Smooth muscle cell (in vitro differentiated cells): Measurements from ENCODE around the gene NECTIN1. TPM values are rescaled to one million over a fixed set of nuclear protein-coding genes. Genes with fewer than 3 reads are reported as not detected.

Source experiments
- DNase-seq: peaks from one replicate; lab custom pipeline; 2025; ENCODE audit not compliant: unreplicated experiment; lab: John Stamatoyannopoulos, UW
- H2AFZ ChIP-seq: fragments of 200-600 bp; sonication (generic); 2 replicates; pipeline ENCODE4 v1.6.0; 2016; ENCODE audit warnings: antibody characterized with exemption, low read depth, mild to moderate bottlenecking
- H3F3A ChIP-seq: fragments of 200-600 bp; sonication (generic); 2 replicates; pipeline ENCODE4 v1.6.0; 2017; ENCODE audit warnings: antibody characterized with exemption, low read depth
- H3K27ac ChIP-seq: fragments of 200-600 bp; sonication (generic); 2 replicates; pipeline ENCODE4 v1.5.1; 2016; ENCODE audit warnings: low read depth, mild to moderate bottlenecking
- H3K27me3 ChIP-seq: fragments of 200-600 bp; sonication (generic); 2 replicates; pipeline ENCODE4 v1.6.1; 2016; ENCODE audit warnings: low read depth, mild to moderate bottlenecking
- H3K36me3 ChIP-seq: fragments of 200-600 bp; sonication (generic); 2 replicates; pipeline ENCODE4 v1.5.1; 2016; ENCODE audit warnings: low read depth
- H3K4me1 ChIP-seq: fragments of 200-600 bp; sonication (generic); 2 replicates; pipeline ENCODE4 v1.5.1; 2016; ENCODE audit warnings: low read depth
- H3K4me2 ChIP-seq: fragments of 200-600 bp; sonication (generic); 2 replicates; pipeline ENCODE4 v1.6.0; 2016; ENCODE audit warnings: mild to moderate bottlenecking
- H3K4me3 ChIP-seq: fragments of 200-600 bp; sonication (generic); 2 replicates; pipeline ENCODE4 v1.5.1; 2016; ENCODE audit warnings: mild to moderate bottlenecking
- H3K79me2 ChIP-seq: fragments of 200-600 bp; sonication (generic); 2 replicates; pipeline ENCODE4 v1.6.0; 2016; ENCODE audit warnings: low read depth, mild to moderate bottlenecking
- H3K9ac ChIP-seq: fragments of 200-600 bp; sonication (generic); 2 replicates; pipeline ENCODE4 v1.6.0; 2016; ENCODE audit warnings: low read depth
- H3K9me3 ChIP-seq: fragments of 200-600 bp; sonication (generic); replicated peaks from 2 replicates; pipeline ENCODE4 v1.5.1; 2016; ENCODE audit warnings: low read depth
- H4K20me1 ChIP-seq: fragments of 200-600 bp; sonication (generic); 2 replicates; pipeline ENCODE4 v1.6.0; 2016; ENCODE audit warnings: low read depth
- WGBS: methylation state at CpG from one replicate; pipeline ENCODE4 v1.1.7; 2016; ENCODE audit warnings: low lambda C conversion rate; 5-methylcytosine and 5-hydroxymethylcytosine counted together
- polyA plus RNA-seq: library from polyadenylated mRNA; unstranded; fragments of >200 nt; fragmentation: Nextera tagmentation; extraction: Ambion mirVana; gene quantifications from 2 replicates; pipeline ENCODE4 v1.2.1, GENCODE V29; 2016
- total RNA-seq: library from RNA; depleted of rRNA; stranded (reverse); fragments of >200 nt; gene quantifications from 2 replicates; pipeline ENCODE4 v1.2.3, GENCODE V29; 2014
- TF ChIP-seq, protein P1 (sequence below): fragments of 200-600 bp; sonication (generic); IDR thresholded peaks from 2 replicates; pipeline ENCODE4 v1.5.1; 2017; ENCODE audit warnings: borderline replicate concordance, mild to moderate bottlenecking, antibody characterized with exemption; ENCODE audit not compliant: insufficient read depth, poor library complexity, severe bottlenecking

Gene NECTIN1
- total and polyA plus RNA-seq, 2 experiments from 2014 or later, result 4.9 to 10.1 TPM

DNA sequence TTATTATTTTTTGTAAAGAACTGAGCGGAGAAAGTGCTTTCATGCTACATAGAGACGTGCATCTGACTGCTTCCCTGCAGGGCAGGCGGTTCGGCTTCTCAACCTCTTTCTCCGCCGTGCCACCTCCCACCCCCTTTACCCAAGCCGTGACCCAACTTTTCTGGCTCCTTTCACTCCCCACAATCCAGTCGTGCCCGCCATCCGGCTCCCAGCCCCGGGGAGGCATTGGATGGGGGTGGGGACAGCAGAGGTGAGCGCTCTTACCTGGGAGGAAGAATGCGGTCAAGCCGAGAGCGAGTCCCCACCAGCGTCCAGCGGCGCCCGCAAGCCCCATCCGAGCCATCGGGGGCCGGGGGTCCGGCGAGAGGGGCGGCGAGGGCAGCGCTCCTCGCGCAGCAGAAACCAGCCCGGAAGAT lies 781 bp downstream of the NECTIN1 start:
- no peaks in the 10 kb centered on the region for H3K36me3 ChIP-seq
- no peak for DNase-seq
- H3K27me3 ChIP-seq, result no peaks in the 10 kb centered on the region
- peak overlapping the region; percentile 50 for H3K9ac ChIP-seq
- peaks cover 52% of the 10 kb centered on the region for H4K20me1 ChIP-seq
- H3K4me3 ChIP-seq, result peak overlapping the region; percentile 84
- WGBS, result under 1% methylated on average over 29 of the region's 30 CpGs
- no peaks in the 10 kb centered on the region for H3K9me3 ChIP-seq
- peaks cover 44% of the 10 kb centered on the region for H3K4me1 ChIP-seq
- H2AFZ ChIP-seq, result peak overlapping the region; percentile 75
- H3K27ac ChIP-seq, result no peak overlapping the region
- peaks cover 24% of the 10 kb centered on the region for H3K79me2 ChIP-seq
- TF ChIP-seq, protein P1, sequence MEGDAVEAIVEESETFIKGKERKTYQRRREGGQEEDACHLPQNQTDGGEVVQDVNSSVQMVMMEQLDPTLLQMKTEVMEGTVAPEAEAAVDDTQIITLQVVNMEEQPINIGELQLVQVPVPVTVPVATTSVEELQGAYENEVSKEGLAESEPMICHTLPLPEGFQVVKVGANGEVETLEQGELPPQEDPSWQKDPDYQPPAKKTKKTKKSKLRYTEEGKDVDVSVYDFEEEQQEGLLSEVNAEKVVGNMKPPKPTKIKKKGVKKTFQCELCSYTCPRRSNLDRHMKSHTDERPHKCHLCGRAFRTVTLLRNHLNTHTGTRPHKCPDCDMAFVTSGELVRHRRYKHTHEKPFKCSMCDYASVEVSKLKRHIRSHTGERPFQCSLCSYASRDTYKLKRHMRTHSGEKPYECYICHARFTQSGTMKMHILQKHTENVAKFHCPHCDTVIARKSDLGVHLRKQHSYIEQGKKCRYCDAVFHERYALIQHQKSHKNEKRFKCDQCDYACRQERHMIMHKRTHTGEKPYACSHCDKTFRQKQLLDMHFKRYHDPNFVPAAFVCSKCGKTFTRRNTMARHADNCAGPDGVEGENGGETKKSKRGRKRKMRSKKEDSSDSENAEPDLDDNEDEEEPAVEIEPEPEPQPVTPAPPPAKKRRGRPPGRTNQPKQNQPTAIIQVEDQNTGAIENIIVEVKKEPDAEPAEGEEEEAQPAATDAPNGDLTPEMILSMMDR, result no peak
- peak overlapping the region; percentile 96 for H3K4me2 ChIP-seq
- H3F3A ChIP-seq, result peaks cover 5% of the 10 kb centered on the region

DNA sequence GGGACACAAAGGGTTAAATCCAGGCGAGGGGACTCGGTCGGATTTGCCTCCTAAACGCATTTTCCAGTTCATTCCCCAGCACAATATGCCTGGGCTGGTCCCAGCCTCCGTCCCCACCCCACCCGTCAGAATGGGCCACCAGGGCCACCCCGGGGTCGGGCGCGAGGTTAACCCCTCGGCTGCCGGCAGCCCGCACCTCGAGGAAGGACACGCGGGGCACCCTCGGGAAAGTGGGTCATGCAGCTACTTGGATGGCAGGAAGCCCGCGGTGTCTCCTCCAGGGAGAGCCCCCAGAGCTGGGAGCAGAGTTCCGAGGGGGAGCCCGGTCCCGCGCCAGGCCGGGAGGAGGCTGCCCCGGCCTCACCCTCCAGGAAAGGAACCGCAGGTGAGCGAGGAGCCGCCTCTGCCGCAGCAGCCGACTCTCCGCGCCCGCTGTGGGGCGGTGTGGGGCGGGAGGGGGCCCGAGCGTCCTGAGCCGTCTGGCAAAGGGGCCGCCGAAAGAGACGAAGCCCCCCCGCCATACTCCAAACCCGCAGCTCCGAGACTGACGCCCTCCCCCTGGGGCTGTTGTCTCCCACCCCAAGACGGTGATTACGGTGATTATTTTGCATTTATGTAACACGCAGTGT lies 1.4 kb downstream of the NECTIN1 start:
- 1% methylated on average over 30 of the region's 48 CpGs for WGBS
- Histone ChIP-seq H2AFZ (peak overlapping the region; percentile 75), H3K4me1 (peaks cover 45% of the 10 kb centered on the region), H3K79me2 (peaks cover 26% of the 10 kb centered on the region), H3K36me3 (no peaks in the 10 kb centered on the region), H4K20me1 (peaks cover 58% of the 10 kb centered on the region), H3K9ac (peak overlapping the region; percentile 50), H3K4me3 (peak overlapping the region; percentile 84), H3K27me3 (no peaks in the 10 kb centered on the region), H3K27ac (no peak overlapping the region), H3K4me2 (peak overlapping the region; percentile 96), H3F3A (peaks cover 5% of the 10 kb centered on the region), H3K9me3 (no peaks in the 10 kb centered on the region)
- DNase-seq, result no peak
- TF ChIP-seq, protein P1, result peak; percentile 11

DNA sequence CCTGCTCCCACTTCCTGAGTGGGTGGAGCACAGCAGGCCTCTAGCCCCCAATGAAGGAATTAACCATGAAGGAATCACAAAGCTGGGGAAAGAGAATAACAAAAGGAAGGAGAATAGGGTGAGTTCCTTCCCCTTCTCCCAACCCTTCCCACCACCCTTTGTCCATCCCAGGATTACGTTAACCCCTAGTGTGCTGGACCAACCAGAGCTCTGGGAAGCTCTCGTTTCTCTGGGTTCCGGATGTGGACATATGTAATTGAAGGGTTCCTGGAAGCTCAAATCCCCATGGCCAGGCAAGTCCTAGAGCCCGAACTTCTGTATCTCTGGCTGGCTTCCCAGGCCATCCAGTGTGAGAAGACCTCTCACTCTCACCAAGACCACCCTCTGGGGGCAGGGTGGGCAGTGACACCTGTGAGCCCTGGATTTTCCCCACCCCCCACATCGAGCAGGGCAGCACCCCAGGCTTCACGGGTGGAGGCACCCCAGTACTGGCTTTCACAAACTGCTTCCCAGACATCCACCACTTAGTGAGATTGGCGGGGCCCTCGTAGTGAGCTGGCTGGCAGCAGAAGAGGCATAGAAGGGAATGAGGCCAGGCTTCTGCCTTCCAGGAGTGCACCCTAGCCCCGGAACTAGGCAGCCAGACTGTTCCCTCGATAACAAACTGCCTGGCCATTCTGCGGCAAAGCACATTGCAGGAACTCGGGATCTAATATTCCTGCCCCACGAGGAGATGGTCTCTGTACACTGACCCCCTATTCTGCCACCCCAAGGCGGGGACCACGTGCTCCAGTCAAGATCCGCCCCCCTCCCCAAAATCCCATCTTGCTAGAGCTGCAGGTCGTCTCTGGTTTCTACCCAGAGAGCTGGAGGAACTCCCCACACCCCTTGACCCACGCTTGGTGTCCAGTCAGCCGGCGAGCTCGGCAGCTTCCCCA lies 2.1 kb downstream of the NECTIN1 start:
- peaks cover 66% of the 10 kb centered on the region for H4K20me1 ChIP-seq
- no peaks in the 10 kb centered on the region for H3K9me3 ChIP-seq
- no peak overlapping the region for H3K27ac ChIP-seq
- no peaks in the 10 kb centered on the region for H3K36me3 ChIP-seq
- H3K79me2 ChIP-seq, result peaks cover 26% of the 10 kb centered on the region
- H3K9ac ChIP-seq, result peak overlapping the region; percentile 50
- H3K27me3 ChIP-seq, result no peaks in the 10 kb centered on the region
- H3F3A ChIP-seq, result peaks cover 5% of the 10 kb centered on the region
- WGBS, result 14% methylated on average over 21 of the region's 21 CpGs
- H3K4me3 ChIP-seq, result peak overlapping the region; percentile 84
- TF ChIP-seq, protein P1, result no peak
- H3K4me2 ChIP-seq, result peak overlapping the region; percentile 96
- no peak overlapping the region for H2AFZ ChIP-seq
- no peak for DNase-seq
- H3K4me1 ChIP-seq, result peaks cover 45% of the 10 kb centered on the region
